LHCN-M2 (cell line): ENCODE measurements around the gene CNNM4. TPM values are rescaled to one million over a fixed set of nuclear protein-coding genes. Genes with fewer than 3 reads are reported as not detected.
"Not testable (repeated sequence)": the region's sequence is repeated elsewhere in the genome, so short reads cannot be mapped to it uniquely, and the experiment has no call there.

Source experiments
- DNase-seq: peaks from one replicate; pipeline ENCODE4 v3.0.0-alpha.2; 2012; ENCODE audit warnings: low read depth
- total RNA-seq: library from RNA; depleted of rRNA; stranded (reverse); fragments of >200 nt; gene quantifications from 2 replicates; pipeline ENCODE4 v1.2.3, GENCODE V29; 2014

CNNM4 gene
- total RNA-seq, 1 experiment from 2014 or later: 2.9 TPM

DNA sequence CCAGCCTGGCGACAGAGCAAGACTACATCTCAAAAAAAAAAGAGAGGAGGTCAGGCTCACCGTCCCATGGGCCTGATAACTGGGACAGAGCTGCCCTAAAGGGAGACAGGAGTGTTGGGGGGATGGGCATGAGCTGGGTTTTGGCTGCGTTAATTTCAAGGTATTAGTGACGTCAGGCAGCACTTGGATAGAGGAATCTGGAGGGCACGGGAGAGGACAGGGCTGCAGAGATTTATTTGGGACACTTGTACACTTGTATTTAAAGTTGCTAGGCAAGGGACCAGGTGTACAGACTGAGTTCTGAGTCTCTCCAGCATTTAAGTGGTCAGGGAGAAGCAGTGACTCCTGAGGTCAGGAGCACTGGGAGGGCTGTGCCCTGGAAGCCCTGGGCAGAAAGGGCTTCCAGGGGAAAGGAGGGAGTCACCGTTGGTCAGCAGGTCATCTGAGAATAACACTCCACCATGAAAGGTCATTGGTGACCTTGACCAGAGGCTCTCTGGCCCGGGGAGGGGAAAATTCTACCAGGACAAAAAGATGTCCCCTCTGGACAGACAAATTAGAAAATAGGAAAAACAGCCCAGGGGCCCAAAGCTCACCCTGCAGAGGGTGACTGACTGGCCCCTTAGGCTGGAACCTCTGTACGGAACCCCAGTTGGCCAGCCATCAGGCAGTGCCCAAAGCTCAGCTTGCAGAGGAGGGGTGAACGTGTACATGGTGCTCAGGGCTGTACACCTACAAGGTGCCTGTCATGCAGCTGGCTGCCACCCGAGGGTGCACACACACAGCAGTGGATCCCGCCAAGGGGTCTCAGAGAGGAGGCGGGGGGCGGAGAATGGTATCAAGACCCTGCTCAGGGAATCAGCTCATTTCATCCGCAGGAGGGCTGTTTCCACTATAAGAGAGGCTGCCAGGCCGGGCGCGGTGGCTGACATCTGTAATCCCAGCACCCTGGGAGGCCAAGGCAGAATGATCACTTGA lies 32.4 kb downstream of the CNNM4 start:
- DNase-seq: no peak

DNA sequence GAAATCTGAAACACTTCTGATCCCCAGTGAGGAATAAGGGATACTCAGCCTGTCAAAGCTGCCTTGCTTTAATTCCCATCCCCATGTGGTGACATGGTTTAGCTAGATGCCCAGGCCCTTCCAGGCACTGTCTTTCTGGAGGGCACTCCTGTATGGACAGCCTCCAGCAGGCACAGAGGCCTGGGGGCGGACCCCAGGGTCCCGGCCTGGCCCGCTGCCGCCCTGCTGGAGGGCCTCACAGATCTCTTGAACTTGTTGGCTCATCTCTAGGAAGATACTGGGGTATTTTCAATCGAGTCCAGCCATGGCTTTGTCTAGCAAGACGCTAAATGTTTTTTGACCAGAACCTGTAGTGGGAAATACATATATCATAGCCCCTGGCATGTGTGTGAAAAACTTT lies 34.4 kb downstream of the CNNM4 start:
- no peak for DNase-seq

DNA sequence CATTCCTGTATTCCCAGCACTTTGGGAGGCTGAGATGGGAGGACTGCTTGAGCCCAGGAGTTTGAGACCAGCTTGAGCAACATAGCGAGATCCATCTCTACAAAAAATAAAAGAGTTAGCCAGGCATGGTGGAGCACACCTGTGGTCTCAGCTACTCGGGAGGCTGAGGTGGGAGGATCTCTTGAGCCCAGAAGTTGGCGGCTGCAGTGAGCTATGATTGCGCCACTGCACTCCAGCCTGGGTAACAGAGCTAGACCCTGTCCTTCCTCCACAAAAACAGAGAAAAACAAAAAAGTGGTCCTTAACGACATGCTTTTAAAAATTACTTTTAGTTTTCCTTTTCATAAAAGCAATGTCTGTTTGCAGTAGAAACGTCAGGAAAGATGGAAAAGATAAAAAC lies 35.8 kb downstream of the CNNM4 start:
- not testable (repeated sequence) for DNase-seq

DNA sequence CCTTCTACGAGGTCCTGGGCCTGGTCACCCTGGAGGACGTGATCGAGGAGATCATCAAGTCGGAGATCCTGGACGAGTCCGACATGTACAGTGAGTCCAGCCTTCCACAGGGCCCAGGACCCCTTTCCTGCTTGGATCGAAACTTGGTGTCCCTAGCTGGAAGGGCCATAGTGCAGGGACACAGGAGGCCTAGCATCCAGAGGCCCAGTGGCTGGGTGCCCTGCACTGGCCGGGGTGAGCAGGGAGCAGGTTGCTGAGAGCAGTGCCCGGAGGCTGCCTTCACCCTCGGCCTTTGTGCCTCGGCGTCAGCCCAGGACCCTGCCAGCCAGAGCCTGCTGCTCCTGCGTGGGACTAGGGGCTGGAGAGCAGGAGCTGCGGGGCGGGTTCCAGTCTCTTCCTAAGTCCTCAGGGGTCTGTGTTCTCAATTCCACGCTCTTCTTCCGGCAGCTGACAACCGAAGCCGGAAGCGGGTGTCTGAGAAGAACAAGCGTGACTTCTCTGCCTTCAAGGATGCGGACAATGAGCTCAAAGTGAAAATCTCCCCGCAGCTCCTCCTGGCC lies 36.4 kb downstream of the CNNM4 start:
- no peak for DNase-seq

DNA sequence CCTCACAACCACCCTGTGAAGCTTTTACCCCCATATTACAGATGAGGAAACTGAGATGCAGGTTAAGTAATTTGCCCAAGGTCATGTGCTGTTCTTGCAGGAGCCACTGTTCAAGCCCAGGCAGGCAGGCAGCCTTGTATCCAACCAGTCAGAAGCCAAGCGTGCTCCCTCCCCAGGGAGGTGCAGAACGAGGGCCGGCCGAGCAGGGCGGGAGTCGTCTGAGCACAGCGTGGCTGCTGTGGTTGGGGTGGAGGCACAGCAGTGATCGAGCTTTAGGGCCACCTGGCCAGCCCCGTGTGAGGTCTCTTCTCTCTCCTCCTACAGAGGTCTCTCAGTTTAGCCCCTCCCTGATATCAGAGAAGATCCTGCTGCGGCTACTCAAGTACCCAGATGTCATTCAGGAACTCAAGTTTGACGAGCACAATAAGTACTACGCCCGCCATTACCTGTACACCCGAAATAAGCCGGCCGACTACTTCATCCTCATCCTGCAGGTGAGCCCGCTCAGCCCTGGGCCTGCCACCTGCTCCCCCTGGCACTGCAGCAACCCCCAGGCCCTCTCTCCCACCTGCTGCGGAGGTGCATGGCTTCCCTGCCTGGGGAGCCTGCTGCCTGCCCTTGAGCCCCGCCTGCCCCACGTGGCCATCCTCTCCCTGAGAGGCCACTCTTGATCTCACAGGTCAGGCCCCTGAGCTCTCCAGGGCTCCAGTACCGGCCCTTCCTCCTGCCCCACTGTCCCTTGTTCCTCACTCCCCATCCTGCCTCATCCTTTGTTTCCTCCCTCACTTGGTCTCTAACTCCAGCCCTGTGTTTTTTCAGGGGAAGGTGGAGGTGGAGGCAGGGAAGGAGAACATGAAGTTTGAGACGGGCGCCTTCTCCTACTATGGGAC lies 38.3 kb downstream of the CNNM4 start:
- no peak for DNase-seq

DNA sequence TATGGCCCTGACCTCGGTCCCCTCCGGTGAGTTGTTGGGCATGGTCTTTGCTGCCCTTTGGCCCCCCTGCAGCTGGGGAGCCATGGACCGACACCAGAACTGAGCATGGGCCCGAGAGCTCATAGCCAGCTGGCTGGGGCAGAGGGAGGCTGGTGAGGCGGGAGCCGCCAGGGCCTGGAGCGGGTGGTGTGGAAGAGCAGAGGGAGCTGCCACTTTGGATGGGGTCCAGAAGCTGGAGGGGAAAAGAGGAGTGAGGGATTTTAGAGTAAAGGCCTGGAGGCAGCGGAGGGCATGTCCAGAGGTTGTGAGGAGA lies 38.9 kb downstream of the CNNM4 start:
- no peak for DNase-seq

DNA sequence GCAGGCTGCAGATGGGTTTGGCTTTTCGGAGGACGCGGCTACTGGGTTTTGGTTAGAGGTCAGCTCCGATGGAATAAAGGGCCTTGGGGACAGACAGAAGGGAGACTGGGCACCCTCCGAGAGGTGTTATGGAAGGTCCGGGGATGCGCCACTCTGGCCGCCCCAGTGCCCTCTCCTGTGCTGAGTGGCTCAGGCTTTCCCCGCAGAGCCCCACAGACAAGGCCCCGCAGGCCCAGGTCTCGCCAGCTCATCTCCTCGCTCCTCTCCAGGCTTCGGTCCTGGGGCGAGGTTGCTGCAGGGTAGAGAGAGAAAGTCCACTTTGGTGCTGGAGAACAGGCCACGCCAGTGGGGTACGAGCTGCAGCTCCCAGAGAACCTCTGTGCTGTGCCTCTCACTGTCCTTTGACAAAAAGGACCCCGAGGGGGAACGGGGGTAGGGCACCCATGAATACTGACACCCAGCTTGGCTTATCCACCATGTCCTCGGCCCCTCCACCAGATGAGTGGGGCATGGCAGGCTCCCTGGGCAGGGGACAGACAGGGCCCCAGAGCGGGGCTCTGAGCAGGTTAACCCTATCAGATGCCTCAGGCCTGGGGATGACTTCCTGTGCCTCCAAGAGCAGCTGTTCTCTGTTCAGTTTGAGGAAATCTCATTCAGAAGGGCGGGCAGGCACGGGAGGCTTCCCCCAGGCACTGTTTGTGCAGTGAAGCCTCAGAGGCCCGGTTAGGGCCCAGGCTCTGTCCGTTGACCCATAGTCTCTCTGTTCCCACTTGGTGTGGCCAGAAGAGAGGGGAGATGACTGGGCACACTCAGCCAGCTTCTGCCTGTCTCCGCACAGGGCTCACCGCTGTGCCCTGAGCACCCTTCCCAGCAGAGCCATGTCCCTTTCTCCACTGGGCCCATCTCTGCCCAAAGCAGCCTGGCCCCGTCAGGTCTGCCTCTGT lies 39.6 kb downstream of the CNNM4 start:
- no peak for DNase-seq

DNA sequence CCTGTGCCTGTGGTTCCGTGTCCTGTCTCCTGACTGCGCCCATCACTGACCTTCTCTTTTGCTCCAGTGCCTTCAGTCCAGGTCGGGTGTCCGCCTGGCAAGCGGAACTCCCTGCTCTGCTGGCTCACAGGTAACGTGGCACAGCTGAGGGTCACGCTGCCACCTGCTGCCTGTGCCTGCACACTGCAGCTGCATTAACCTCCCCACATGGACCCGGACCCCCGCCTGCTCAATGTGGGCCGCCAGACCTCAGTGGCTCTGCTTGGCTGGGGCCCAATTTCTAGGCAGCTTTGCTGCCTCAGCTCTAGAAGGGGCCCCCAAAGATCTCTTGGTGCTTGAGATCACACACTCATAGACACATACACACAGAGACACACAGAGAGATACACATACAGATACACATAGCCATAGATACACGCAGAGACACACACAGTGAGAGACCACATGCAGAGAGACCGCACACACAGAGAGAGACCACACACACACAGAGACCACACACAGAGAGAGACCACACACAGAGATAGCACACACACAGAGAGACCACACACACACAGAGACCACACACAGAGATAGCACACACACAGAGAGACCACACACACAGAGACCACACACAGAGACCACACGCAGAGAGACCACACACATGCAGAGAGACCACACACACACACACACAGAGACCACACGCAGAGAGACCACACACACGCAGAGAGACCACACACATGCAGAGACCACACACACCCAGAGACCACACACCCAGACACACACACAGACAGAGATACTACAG lies 40.5 kb downstream of the CNNM4 start:
- DNase-seq: peak; percentile 12

DNA sequence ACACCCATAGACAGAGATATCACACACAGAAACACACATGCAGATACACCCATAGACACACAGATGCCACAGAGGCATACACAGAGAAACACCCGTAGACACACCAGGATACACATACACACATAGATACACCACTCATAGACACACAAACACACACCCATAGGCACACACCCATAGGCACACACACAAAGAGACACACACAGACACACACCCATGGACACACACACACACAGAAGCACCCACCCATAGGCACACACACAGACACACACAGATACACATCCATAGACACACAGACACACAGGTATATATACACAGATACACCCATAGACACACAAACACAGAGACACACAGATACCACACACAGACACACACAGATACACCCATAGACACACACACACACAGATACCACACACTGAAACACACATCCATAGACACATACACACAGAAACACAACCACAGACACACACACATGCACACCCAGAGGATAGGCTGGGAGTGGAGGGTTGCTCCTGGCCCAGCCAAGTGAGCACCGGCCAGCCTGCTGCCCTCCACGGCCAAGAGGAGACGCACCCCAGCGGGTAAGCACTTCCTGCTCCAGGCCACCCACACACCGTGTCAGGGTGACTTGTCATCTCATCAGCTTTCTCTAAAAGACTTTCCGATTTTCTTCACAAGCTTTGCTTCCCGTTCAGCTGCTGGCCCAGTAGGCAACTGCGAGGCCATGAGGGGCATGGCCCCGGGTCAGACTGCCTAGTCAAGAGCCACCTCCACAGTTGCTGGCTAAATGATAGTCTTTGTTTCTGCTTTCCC lies 41.3 kb downstream of the CNNM4 start:
- no peak for DNase-seq

DNA sequence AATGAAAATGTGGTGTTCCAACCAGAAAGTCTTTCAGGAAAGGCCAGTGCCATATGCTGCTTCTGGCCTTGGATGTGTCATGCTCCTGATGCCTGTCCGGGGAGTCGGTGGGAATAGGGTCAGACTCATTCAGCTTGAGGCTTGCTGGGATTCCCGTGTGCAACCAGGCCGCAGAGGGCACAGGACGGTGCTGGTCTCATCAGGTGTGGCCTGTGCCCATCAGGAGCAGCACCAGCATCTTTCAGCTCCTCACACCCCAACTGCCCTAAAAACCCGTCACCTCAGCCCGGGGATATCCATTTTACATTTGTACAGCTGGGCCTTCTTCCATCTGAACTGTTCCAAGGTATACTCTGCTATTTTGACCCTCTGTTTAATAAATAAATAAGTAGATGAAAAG lies 42.0 kb downstream of the CNNM4 start:
- DNase-seq: no peak

DNA sequence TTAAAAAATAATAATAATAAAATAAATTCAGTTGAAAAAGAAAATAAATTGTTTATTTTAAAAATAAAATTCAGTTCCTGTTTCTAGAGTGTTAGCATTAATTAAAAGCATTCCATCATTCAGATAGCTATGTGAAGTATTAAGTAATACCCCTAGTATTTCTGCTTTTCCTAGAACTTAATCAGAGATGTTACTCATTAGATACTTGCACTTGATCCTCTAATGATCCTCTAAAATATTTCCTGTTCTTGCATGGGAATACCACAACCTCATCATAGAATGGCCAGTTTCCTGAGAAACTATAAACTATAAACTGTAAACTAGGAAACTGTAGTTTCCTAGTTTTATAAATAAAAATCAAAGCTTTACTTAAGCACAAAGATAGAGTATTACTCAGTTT lies 44.3 kb downstream of the CNNM4 start:
- no peak for DNase-seq

DNA sequence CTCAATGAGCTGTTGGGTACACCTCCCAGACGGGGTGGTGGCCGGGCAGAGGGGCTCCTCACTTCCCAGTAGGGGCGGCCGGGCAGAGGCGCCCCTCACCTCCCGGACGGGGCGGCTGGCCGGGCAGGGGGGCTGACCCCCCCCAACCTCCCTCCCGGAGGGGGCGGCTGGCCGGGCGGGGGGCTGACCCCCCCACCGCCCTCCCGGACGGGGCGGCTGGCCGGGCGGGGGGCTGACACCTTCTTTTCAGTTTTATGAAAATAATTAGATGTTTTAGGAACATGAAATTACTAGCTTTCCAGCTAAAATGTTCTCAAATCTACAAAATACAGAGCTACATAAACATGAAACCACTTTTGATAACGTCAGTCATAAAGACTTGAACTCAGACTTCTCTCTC lies 45.2 kb downstream of the CNNM4 start:
- DNase-seq: not testable (repeated sequence)

DNA sequence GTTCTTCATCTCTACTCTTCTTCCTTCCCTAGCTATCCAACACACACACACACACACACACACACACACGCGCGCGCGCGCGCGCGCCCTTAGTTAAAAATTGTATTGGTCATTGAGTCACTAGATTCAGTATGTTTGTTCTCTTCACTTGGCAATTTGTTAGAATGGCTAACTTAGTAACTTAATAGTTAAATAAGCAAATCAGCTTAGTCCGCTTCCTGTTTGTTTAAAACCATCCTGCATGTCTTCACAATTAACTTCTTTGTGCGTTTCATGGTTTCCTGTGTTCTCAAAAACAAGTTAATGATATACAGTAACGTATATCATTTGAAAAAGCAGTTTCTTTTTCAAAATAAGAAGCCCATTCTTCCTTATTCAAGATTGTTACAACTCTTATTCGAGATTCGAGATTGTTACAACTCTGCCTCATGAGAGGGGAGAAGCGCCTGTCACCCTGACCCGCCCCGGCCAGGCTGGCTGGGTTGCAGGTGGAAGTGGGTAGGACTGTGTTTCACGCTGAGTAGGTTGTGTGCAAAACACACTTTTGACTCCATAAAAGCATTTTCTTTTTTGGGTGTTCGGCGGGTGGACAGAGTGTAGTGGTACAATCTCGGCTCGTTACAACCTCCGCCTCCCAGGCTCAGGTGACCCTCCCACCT lies 45.9 kb downstream of the CNNM4 start:
- DNase-seq: no peak

DNA sequence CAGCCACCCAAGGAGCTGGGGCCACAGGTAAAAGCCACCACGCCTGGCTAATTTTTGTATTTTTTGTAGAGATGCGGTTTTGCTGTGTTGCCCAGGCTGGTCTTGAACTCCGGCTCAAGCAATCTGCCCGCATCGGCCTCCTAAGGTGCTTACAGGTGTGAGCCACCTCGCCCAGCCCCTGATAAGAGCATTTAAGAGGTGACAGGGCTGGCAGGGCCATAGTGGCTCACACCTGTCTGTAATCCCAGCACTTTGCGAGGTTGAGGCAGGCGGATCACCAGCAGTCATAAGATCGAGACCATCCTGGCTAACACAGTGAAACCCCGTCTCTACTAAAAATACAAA lies 46.4 kb downstream of the CNNM4 start:
- DNase-seq: no peak

DNA sequence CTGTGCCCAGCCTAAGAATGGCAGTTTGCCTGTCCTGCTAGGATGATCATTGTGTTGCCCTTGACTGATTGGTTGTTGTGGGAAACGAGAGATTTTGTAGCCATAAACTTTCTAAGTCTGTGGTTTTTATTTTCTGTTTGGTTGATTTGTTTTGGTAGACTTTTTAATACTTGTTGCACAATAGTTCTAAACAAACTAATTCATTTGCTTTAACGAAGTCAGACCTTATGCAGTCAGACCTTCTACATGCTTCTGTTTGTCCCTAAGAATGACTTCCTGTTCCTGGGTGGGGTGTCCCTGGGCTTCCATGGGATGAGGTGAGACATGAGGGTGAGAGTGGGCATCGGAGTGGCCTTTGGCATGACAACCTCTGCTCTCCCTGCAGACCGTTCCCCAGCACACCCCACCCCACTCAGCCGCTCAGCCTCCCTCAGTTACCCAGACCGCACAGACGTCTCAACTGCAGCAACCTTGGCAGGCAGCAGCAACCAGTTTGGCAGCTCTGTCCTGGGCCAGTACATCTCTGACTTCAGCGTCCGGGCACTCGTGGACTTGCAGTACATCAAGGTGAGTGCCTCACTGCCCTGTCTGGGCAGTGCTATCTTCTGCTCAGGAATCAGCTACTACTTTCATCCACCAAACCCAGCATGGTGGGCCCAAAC lies 47.6 kb downstream of the CNNM4 start:
- DNase-seq: no peak

DNA sequence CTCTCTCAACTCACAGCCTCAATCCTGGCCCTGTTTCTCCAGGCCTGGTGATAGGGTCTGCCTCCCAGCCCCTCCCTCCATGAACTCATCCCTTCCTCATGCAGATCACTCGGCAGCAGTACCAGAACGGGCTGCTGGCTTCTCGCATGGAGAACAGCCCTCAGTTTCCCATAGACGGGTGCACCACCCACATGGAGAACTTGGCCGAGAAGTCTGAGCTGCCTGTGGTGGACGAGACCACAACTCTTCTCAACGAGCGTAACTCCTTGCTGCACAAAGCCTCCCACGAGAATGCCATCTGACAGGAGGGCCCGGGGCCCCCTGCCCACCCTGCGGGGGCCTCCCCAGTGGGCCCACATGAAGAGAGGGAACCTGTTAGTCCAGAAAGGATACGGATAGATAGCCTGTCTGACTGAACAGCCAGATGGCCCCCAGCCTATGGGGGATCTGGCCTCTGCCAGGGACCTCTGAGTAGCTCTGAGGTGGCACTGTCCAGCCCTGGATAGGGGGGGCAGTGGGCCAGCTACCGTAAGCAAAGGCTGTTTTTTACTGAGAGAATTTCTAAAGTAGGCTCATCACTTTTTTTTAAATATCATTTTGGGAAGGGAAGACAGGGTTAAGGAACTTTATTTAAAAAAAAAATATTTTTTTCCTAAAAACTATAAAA lies 48.6 kb downstream of the CNNM4 start:
- no peak for DNase-seq

DNA sequence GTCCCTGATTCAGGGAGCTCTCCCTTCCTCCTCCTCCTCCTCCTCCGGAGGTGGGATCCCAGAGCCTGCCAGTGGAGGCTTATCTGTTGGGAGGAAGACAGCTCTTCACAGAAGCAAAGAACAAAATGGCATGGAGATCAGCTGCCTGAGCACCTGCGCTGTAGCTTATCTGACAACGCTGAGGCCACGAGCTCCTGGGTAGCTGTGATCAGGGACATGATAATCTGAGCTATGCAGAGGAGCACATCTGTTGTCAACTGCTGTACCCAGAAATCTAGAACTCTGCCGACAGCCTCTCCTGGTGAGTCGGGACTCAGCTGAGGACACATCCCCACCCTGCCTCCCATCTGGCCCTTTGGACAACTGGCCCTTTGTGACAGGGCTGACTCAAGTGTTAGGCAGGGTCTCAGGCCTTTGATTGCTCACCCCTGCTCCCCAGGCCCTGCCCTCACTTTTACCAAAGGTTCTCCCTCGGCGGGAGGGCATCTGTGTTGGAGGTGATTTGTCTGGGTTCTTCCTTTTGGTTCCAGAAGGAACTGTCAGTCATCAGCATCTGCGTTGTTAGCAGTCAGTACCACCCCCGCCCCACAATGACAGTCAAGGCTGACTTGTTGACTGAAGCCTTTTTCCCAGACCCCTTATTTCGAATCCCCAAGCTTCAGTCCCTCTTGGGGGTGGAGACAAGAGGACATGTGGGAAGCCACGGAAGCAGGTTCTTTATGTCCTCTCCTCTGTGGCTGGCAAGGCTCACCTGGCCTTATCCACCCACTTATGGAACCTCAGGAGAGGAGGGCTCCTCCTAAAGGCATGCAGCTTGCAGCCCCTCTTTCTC lies 49.5 kb downstream of the CNNM4 start:
- DNase-seq: no peak
